ENCODE data around the gene CACNA1S. TPM values are rescaled to one million over a fixed set of nuclear protein-coding genes. Genes with fewer than 3 reads are reported as not detected.

CACNA1S gene
- total and polyA plus RNA-seq, 2 donors, result 0.05 to 0.09 TPM

- Histone ChIP-seq H3K27me3 (ENCODE audit: control insufficient read depth in 2 of 2, insufficient read depth in 1 of 2, low read length in 1 of 2) (no peaks in the 10 kb centered on the region), H3K9me3 (ENCODE audit: control insufficient read depth in 2 of 2, insufficient read depth in 1 of 2, low read length in 1 of 2) (peaks cover 0 to 1% of the 10 kb centered on the region in 2 donors), H3K4me1 (ENCODE audit: control insufficient read depth in 2 of 2, insufficient read depth in 2 of 2, low read length in 2 of 2) (no peaks in the 10 kb centered on the region), H3K36me3 (ENCODE audit: control insufficient read depth in 2 of 2, insufficient read depth in 2 of 2, low read length in 1 of 2) (peaks cover 58 to 70% of the 10 kb centered on the region in 2 donors), H3K4me3 (ENCODE audit: low read length in 2 of 2) (no peak overlapping the region), H3K27ac (ENCODE audit: low read depth in 1 of 2, low read length in 1 of 2) (no peak overlapping the region)
- WGBS, result 97% methylated on average over 6 of the region's 6 CpGs
- DNase-seq (ENCODE audit: low read depth in 6 of 9, low spot score in 9 of 9), result no peak
These were observed 108.1 kb downstream of the CACNA1S start for GRCh38 chr1:201004154-201004553.

- H3K36me3 ChIP-seq (ENCODE audit: control insufficient read depth in 2 of 2, insufficient read depth in 2 of 2, low read length in 1 of 2), result peaks cover 70 to 76% of the 10 kb centered on the region in 2 donors
- no peaks in the 10 kb centered on the region for H3K27me3 ChIP-seq (ENCODE audit: control insufficient read depth in 2 of 2, insufficient read depth in 1 of 2, low read length in 1 of 2)
- peaks cover 0 to 1% of the 10 kb centered on the region in 2 donors for H3K9me3 ChIP-seq (ENCODE audit: control insufficient read depth in 2 of 2, insufficient read depth in 1 of 2, low read length in 1 of 2)
- H3K4me1 ChIP-seq (ENCODE audit: control insufficient read depth in 2 of 2, insufficient read depth in 2 of 2, low read length in 2 of 2), result no peaks in the 10 kb centered on the region
- WGBS, result 97% methylated on average over 1 of the region's 1 CpG
- no peak overlapping the region for H3K27ac ChIP-seq (ENCODE audit: low read depth in 1 of 2, low read length in 1 of 2)
- H3K4me3 ChIP-seq (ENCODE audit: low read length in 2 of 2), result no peak overlapping the region
- DNase-seq (ENCODE audit: low read depth in 6 of 9, low spot score in 9 of 9), result no peak
These were observed 109.7 kb downstream of the CACNA1S start for GRCh38 chr1:201002510-201002909.

DNA sequence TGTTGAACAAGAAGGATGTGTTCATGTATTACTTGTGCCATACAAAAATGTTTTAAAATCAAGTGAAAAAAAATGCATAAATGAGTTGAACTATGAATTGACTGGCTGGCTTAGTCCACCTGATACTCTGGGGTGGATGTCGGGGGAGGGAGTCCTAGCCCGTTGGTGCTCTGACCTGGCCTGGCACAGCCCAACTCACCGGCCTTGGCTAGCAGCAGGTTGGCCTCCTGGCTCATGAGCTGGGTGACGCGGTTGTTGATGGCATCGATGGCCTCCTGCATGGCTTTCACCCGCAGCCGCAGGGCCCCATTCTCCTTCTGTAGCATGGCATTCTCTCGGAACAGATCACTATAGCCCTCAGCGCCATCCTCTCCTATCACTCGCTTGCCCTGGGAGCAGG is 110.3 kb downstream of the CACNA1S start:
- DNase-seq (ENCODE audit: low read depth in 6 of 9, low spot score in 9 of 9), result no peak
- Histone ChIP-seq H3K4me1 (ENCODE audit: control insufficient read depth in 2 of 2, insufficient read depth in 2 of 2, low read length in 2 of 2) (no peaks in the 10 kb centered on the region), H3K27me3 (ENCODE audit: control insufficient read depth in 2 of 2, insufficient read depth in 1 of 2, low read length in 1 of 2) (no peaks in the 10 kb centered on the region), H3K27ac (ENCODE audit: low read depth in 1 of 2, low read length in 1 of 2) (no peak overlapping the region), H3K4me3 (ENCODE audit: low read length in 2 of 2) (no peak overlapping the region), H3K36me3 (ENCODE audit: control insufficient read depth in 2 of 2, insufficient read depth in 2 of 2, low read length in 1 of 2) (peaks cover 73 to 79% of the 10 kb centered on the region in 2 donors), H3K9me3 (ENCODE audit: control insufficient read depth in 2 of 2, insufficient read depth in 1 of 2, low read length in 1 of 2) (peaks cover 0 to 1% of the 10 kb centered on the region in 2 donors)
- 96% methylated on average over 11 of the region's 11 CpGs for WGBS

- Histone ChIP-seq H3K27me3 (ENCODE audit: control insufficient read depth in 2 of 2, insufficient read depth in 1 of 2, low read length in 1 of 2) (no peaks in the 10 kb centered on the region), H3K4me1 (ENCODE audit: control insufficient read depth in 2 of 2, insufficient read depth in 2 of 2, low read length in 2 of 2) (no peaks in the 10 kb centered on the region), H3K36me3 (ENCODE audit: control insufficient read depth in 2 of 2, insufficient read depth in 2 of 2, low read length in 1 of 2) (peaks cover 79 to 82% of the 10 kb centered on the region in 2 donors), H3K9me3 (ENCODE audit: control insufficient read depth in 2 of 2, insufficient read depth in 1 of 2, low read length in 1 of 2) (peaks cover 0 to 1% of the 10 kb centered on the region in 2 donors), H3K27ac (ENCODE audit: low read depth in 1 of 2, low read length in 1 of 2) (no peak overlapping the region), H3K4me3 (ENCODE audit: low read length in 2 of 2) (no peak overlapping the region)
- DNase-seq (ENCODE audit: low read depth in 6 of 9, low spot score in 9 of 9), result no peak
- WGBS, result 97% methylated on average over 25 of the region's 25 CpGs
These were observed 111.8 kb downstream of the CACNA1S start for GRCh38 chr1:201000391-201000790.

GRCh38 chr1:200999667-201000066 is 112.6 kb downstream of the CACNA1S start:
- Histone ChIP-seq H3K27ac (ENCODE audit: low read depth in 1 of 2, low read length in 1 of 2) (no peak overlapping the region), H3K9me3 (ENCODE audit: control insufficient read depth in 2 of 2, insufficient read depth in 1 of 2, low read length in 1 of 2) (peaks cover 0 to 1% of the 10 kb centered on the region in 2 donors), H3K4me3 (ENCODE audit: low read length in 2 of 2) (no peak overlapping the region), H3K27me3 (ENCODE audit: control insufficient read depth in 2 of 2, insufficient read depth in 1 of 2, low read length in 1 of 2) (no peaks in the 10 kb centered on the region), H3K4me1 (ENCODE audit: control insufficient read depth in 2 of 2, insufficient read depth in 2 of 2, low read length in 2 of 2) (no peaks in the 10 kb centered on the region), H3K36me3 (ENCODE audit: control insufficient read depth in 2 of 2, insufficient read depth in 2 of 2, low read length in 1 of 2) (peaks cover 79 to 82% of the 10 kb centered on the region in 2 donors)
- DNase-seq (ENCODE audit: low read depth in 6 of 9, low spot score in 9 of 9), result no peak
- WGBS, result 97% methylated on average over 14 of the region's 14 CpGs

DNA sequence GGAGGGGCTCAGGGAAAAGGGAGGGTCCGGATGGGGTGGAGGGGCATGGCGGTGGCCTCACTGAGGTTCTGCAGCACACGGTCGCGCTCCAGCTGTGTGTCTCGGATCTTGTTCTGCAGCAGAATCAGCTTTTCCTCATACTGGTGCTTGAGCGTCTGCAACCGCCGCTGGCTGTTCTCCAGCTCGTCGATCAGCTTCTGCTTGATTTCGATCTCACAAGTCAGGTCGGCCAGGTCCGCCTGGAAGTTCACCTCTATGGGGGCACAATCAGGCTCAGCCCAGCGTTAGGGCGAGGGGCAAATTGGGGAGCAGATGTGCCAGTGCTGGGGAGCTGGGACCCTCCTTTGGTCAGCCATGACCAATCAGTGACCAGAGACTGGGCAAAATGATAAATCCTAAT is 113.9 kb downstream of the CACNA1S start:
- Histone ChIP-seq H3K27me3 (ENCODE audit: control insufficient read depth in 2 of 2, insufficient read depth in 1 of 2, low read length in 1 of 2) (no peaks in the 10 kb centered on the region), H3K36me3 (ENCODE audit: control insufficient read depth in 2 of 2, insufficient read depth in 2 of 2, low read length in 1 of 2) (peaks cover 77 to 80% of the 10 kb centered on the region in 2 donors), H3K9me3 (ENCODE audit: control insufficient read depth in 2 of 2, insufficient read depth in 1 of 2, low read length in 1 of 2) (peaks cover 0 to 1% of the 10 kb centered on the region in 2 donors), H3K4me1 (ENCODE audit: control insufficient read depth in 2 of 2, insufficient read depth in 2 of 2, low read length in 2 of 2) (no peaks in the 10 kb centered on the region), H3K4me3 (ENCODE audit: low read length in 2 of 2) (no peak overlapping the region), H3K27ac (ENCODE audit: low read depth in 1 of 2, low read length in 1 of 2) (no peak overlapping the region)
- WGBS, result 93% methylated on average over 16 of the region's 16 CpGs
- DNase-seq (ENCODE audit: low read depth in 6 of 9, low spot score in 9 of 9), result no peak

DNA sequence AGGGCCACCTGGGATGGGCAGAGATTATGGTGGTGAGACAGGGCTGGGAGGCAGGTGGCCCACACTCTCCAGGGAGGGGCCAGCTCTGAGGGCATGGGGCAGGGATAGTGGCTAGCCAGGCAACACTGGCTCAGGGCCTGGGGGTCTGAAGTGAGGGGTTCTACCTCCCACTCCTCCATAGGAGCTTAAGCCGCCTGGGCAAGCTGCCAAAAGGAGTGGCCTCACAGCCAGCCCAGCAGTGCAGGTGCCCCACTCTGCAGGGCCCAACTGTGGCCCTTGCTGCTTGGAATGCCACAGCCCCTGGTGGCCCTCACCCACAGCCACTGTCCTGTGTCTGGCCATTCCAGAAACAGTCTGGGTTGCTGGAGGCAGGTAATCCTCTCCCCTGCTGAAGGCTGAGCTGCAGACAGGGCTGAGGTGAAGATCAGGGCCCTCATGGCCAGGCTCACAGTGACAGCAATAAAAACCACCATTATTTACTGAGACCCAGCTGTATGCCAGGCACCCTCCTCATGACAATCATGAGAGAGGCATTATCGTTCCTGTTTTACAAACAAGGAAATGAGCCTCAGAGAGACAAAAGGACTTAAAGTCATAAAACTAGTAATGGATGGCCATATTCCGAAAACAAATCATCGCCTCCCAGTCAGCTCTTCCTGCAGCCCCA is 119.7 kb downstream of the CACNA1S start:
- 93% methylated on average over 4 of the region's 4 CpGs for WGBS
- Histone ChIP-seq H3K4me3 (ENCODE audit: low read length in 2 of 2) (no peak overlapping the region), H3K4me1 (ENCODE audit: control insufficient read depth in 2 of 2, insufficient read depth in 2 of 2, low read length in 2 of 2) (no peaks in the 10 kb centered on the region), H3K27ac (ENCODE audit: low read depth in 1 of 2, low read length in 1 of 2) (no peak overlapping the region), H3K36me3 (ENCODE audit: control insufficient read depth in 2 of 2, insufficient read depth in 2 of 2, low read length in 1 of 2) (peaks cover 91 to 93% of the 10 kb centered on the region in 2 donors), H3K27me3 (ENCODE audit: control insufficient read depth in 2 of 2, insufficient read depth in 1 of 2, low read length in 1 of 2) (no peaks in the 10 kb centered on the region), H3K9me3 (ENCODE audit: control insufficient read depth in 2 of 2, insufficient read depth in 1 of 2, low read length in 1 of 2) (peaks cover 0 to 4% of the 10 kb centered on the region in 2 donors)
- DNase-seq (ENCODE audit: low read depth in 6 of 9, low spot score in 9 of 9), result no peak

GRCh38 chr1:200991097-200991614 is 121.1 kb downstream of the CACNA1S start:
- Histone ChIP-seq H3K4me3 (ENCODE audit: low read length in 2 of 2) (no peak overlapping the region), H3K9me3 (ENCODE audit: control insufficient read depth in 2 of 2, insufficient read depth in 1 of 2, low read length in 1 of 2) (peaks cover 0 to 4% of the 10 kb centered on the region in 2 donors), H3K4me1 (ENCODE audit: control insufficient read depth in 2 of 2, insufficient read depth in 2 of 2, low read length in 2 of 2) (no peaks in the 10 kb centered on the region), H3K36me3 (ENCODE audit: control insufficient read depth in 2 of 2, insufficient read depth in 2 of 2, low read length in 1 of 2) (peaks cover 95 to 96% of the 10 kb centered on the region in 2 donors), H3K27me3 (ENCODE audit: control insufficient read depth in 2 of 2, insufficient read depth in 1 of 2, low read length in 1 of 2) (no peaks in the 10 kb centered on the region), H3K27ac (ENCODE audit: low read depth in 1 of 2, low read length in 1 of 2) (no peak overlapping the region)
- WGBS, result 95% methylated on average over 10 of the region's 10 CpGs
- no peak for DNase-seq (ENCODE audit: low read depth in 6 of 9, low spot score in 9 of 9)

DNA sequence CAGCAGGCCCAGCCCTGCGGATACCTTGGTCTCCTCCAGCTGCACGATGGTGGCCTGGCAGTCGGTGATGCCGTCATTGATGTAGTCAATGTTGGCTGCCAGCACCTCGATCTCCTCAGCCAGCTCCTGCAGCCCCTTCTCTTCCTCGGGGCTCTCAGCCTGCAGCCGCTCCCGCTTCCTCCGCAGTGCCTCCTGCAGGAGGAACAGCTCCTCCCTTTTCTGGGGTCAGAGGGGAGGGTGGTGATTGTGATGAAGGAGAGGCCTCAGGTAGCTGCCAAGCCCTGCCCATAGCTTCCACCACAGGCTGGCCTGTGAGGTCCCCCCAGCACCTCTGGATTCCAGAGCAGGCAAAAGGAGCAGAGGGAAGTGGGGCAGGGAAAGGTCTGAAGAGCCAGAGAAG is 122.1 kb downstream of the CACNA1S start:
- no peak overlapping the region for H3K27ac ChIP-seq (ENCODE audit: low read depth in 1 of 2, low read length in 1 of 2)
- H3K4me1 ChIP-seq (ENCODE audit: control insufficient read depth in 2 of 2, insufficient read depth in 2 of 2, low read length in 2 of 2), result no peaks in the 10 kb centered on the region
- H3K27me3 ChIP-seq (ENCODE audit: control insufficient read depth in 2 of 2, insufficient read depth in 1 of 2, low read length in 1 of 2), result no peaks in the 10 kb centered on the region
- WGBS, result 98% methylated on average over 9 of the region's 9 CpGs
- DNase-seq (ENCODE audit: low read depth in 6 of 9, low spot score in 9 of 9), result no peak
- peaks cover 88 to 89% of the 10 kb centered on the region in 2 donors for H3K36me3 ChIP-seq (ENCODE audit: control insufficient read depth in 2 of 2, insufficient read depth in 2 of 2, low read length in 1 of 2)
- H3K9me3 ChIP-seq (ENCODE audit: control insufficient read depth in 2 of 2, insufficient read depth in 1 of 2, low read length in 1 of 2), result peaks cover 0 to 4% of the 10 kb centered on the region in 2 donors
- no peak overlapping the region for H3K4me3 ChIP-seq (ENCODE audit: low read length in 2 of 2)
